ENCODE data around the gene RIOX2. TPM values are rescaled to one million over a fixed set of nuclear protein-coding genes. Genes with fewer than 3 reads are reported as not detected.

The RIOX2 gene
- total and polyA plus RNA-seq, 7 donors: 9.0 to 23.5 (median 16.8) TPM

DNA sequence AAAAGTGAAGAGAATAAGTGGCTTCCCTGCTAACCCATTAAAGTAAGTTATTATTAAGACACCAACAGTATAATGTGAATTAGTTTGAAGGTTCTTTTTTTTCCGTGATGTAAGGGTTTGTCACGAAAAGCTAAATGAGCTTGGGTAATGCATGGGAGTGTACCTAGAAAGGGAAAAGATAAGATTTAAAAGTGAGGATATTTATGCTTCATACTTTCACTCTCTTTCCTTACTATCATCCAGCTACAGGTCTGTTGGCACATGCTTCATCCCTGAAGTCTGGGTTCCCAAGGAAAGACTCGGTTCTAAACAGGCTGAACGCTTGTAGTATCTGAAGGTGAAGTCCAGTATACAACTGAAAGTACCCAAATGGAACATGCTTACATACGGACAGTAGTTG lies 26.9 kb upstream of the RIOX2 start:
- no peak overlapping the region for H3K27ac ChIP-seq
- H3K9me3 ChIP-seq: no peaks in the 10 kb centered on the region
- no peak for TF ChIP-seq EP300 (IDR thresholded peaks at IDR 0.05)
- TF ChIP-seq, protein P1, sequence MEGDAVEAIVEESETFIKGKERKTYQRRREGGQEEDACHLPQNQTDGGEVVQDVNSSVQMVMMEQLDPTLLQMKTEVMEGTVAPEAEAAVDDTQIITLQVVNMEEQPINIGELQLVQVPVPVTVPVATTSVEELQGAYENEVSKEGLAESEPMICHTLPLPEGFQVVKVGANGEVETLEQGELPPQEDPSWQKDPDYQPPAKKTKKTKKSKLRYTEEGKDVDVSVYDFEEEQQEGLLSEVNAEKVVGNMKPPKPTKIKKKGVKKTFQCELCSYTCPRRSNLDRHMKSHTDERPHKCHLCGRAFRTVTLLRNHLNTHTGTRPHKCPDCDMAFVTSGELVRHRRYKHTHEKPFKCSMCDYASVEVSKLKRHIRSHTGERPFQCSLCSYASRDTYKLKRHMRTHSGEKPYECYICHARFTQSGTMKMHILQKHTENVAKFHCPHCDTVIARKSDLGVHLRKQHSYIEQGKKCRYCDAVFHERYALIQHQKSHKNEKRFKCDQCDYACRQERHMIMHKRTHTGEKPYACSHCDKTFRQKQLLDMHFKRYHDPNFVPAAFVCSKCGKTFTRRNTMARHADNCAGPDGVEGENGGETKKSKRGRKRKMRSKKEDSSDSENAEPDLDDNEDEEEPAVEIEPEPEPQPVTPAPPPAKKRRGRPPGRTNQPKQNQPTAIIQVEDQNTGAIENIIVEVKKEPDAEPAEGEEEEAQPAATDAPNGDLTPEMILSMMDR (IDR thresholded peaks at IDR 0.05): no peak
- no peak for TF ChIP-seq POLR2A (IDR thresholded peaks at IDR 0.05)
- TF ChIP-seq POLR2AphosphoS5 (IDR thresholded peaks at IDR 0.05): no peak
- WGBS, 2 donors: 92% methylated on average over 5 of the region's 5 CpGs
- H3K4me1 ChIP-seq: no peaks in the 10 kb centered on the region
- intact Hi-C loops (cut with DNase I): no loop called here
- no peak overlapping the region for H3K4me3 ChIP-seq
- H3K36me3 ChIP-seq: no peaks in the 10 kb centered on the region
- H3K27me3 ChIP-seq: no peaks in the 10 kb centered on the region
- DNase-seq: no peak

DNA sequence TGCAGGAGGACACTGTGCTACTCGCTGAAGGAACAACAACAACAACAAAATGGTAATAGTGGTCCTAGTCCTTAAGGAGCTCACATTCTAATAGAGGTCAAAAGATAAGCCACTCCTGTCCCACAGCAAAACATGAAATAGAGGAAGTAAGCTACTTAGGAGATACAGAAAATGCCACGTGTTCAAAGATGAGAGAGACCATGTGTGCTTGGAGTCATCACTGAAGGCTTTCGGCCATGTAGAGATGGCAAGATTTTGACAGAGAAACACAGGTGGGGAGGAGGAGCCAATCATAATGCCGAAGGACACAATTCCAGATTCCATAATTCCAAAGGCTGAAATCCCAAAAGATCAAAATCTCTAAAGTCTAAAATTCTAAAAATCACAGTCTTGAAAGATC lies 24.8 kb upstream of the RIOX2 start:
- no peak for DNase-seq
- Histone ChIP-seq H3K4me3 (no peak overlapping the region), H3K9me3 (no peaks in the 10 kb centered on the region), H3K36me3 (no peaks in the 10 kb centered on the region), H3K4me1 (no peaks in the 10 kb centered on the region), H3K27me3 (no peaks in the 10 kb centered on the region), H3K27ac (no peak overlapping the region)
- WGBS, 2 donors: 84 to 91% methylated on average over 4 of the region's 4 CpGs
- intact Hi-C loops (cut with DNase I): no loop called here
- no peak for TF ChIP-seq POLR2A (IDR thresholded peaks at IDR 0.05)
- TF ChIP-seq EP300 (IDR thresholded peaks at IDR 0.05): no peak
- TF ChIP-seq, protein P1 (IDR thresholded peaks at IDR 0.05): no peak
- no peak for TF ChIP-seq POLR2AphosphoS5 (IDR thresholded peaks at IDR 0.05)

DNA sequence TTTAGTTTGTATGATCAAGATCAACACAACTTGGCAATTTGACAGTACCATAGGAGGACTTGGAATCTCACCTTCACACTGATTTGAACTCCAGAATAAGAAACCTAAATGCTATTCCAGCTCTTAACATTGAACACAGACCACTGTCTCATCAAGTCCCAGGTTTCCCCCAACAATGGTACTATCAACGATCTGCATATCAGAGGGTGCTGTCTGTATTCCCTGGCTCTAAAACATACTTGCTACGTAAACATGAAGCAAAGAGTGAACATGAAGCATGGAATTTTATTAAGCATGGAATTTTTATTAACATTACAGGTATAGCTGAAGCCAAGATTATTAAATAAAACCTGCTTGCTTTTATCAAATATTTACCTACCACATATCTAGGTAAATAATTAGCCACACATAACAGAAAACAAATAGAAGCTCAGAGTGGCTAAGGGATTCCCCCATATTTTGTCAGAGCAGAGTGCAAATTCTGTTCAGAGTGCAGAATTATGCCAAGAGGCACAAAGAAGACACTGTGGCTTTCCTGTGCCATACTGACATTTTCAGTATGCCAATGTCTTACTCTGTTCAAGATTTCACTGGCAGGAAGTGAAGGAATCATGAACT lies 22.2 kb upstream of the RIOX2 start:
- Histone ChIP-seq H3K27me3 (no peaks in the 10 kb centered on the region), H3K4me3 (no peak overlapping the region), H3K4me1 (peaks cover 0 to 13% (median 8%) of the 10 kb centered on the region in 4 donors), H3K9me3 (no peaks in the 10 kb centered on the region), H3K27ac (no peak overlapping the region), H3K36me3 (no peaks in the 10 kb centered on the region)
- WGBS, 2 donors: 52 to 83% methylated on average over 2 of the region's 2 CpGs
- intact Hi-C loops (cut with DNase I): no loop called here
- no peak for DNase-seq
- TF ChIP-seq POLR2A (IDR thresholded peaks at IDR 0.05) (no peak), EP300 (IDR thresholded peaks at IDR 0.05) (no peak), POLR2AphosphoS5 (IDR thresholded peaks at IDR 0.05) (no peak)
- TF ChIP-seq, protein P1 (IDR thresholded peaks at IDR 0.05): no peak

DNA sequence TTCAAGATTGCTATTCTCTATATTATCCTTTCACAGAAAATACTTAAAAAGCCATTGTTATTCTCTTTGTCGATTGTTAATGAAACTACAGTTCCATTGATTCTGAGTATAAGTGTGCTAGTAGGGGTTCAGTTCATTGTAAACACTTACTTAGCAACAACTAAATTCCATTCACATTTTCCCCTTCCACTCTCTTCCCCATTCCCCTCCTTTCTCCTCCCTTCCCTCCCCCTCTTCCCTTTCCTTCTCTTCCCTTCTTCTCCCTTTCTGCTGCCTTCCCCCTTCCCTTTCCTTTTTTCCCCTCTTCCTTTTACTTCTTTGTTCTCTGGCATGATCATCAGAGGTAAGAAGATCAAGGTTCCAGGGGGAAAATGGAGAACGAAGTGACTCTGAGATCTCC lies 21.3 kb upstream of the RIOX2 start:
- TF ChIP-seq EP300 (IDR thresholded peaks at IDR 0.05) (no peak), POLR2A (IDR thresholded peaks at IDR 0.05) (no peak), POLR2AphosphoS5 (IDR thresholded peaks at IDR 0.05) (no peak)
- TF ChIP-seq, protein P1 (IDR thresholded peaks at IDR 0.05): no peak
- no peaks in the 10 kb centered on the region for H3K9me3 ChIP-seq
- intact Hi-C loops (cut with DNase I): no loop called here
- DNase-seq: no peak
- no peaks in the 10 kb centered on the region for H3K36me3 ChIP-seq
- H3K4me3 ChIP-seq: no peak overlapping the region
- H3K27me3 ChIP-seq: no peaks in the 10 kb centered on the region
- peaks cover 0 to 13% (median 8%) of the 10 kb centered on the region in 4 donors for H3K4me1 ChIP-seq
- WGBS, 2 donors: 81 to 87% methylated on average over 2 of the region's 2 CpGs
- no peak overlapping the region for H3K27ac ChIP-seq
